Duodenal mucosa (tissue), 2 donors: Measurements from ENCODE around the gene COL4A4.

ENCODE experiments used
- H3K27ac ChIP-seq: one replicate; pipeline ENCODE4 v1.7.0; 2013; ENCODE audit warnings: low read depth, low read length
- H3K27me3 ChIP-seq, 2 donors: one replicate each; pipeline ENCODE4 v1.7.0; 2013; ENCODE audit warnings: low read length in 2 of 2, control low read depth in 1 of 2; ENCODE audit not compliant: insufficient read depth in 2 of 2, control insufficient read depth in 1 of 2
- H3K36me3 ChIP-seq, 2 donors: one replicate each; pipeline ENCODE4 v1.7.0; 2013; ENCODE audit warnings: low read length in 2 of 2, control low read depth in 1 of 2; ENCODE audit not compliant: insufficient read depth in 2 of 2, control insufficient read depth in 1 of 2
- H3K4me1 ChIP-seq, 2 donors: one replicate each; pipeline ENCODE4 v1.7.0; 2013; ENCODE audit warnings: low read length in 2 of 2, control low read depth in 1 of 2; ENCODE audit not compliant: insufficient read depth in 2 of 2, control insufficient read depth in 1 of 2
- H3K4me3 ChIP-seq, 2 donors: one replicate each; pipeline ENCODE4 v1.7.0; 2013; ENCODE audit warnings: low read length in 2 of 2, low read depth in 1 of 2
- H3K9ac ChIP-seq, 2 donors: one replicate each; pipeline ENCODE4 v1.7.0; 2013; ENCODE audit warnings: low read length in 2 of 2, low read depth in 1 of 2
- H3K9me3 ChIP-seq, 2 donors: one replicate each; pipeline ENCODE4 v1.7.0; 2013; ENCODE audit warnings: low read length in 2 of 2, control low read depth in 1 of 2; ENCODE audit not compliant: control insufficient read depth in 1 of 2

Gene COL4A4

GRCh38 chr2:227118353-227118752, 45.7 kb downstream of the COL4A4 start:
- H3K36me3 ChIP-seq = no peaks in the 10 kb centered on the region
- no peak overlapping the region for H3K27ac ChIP-seq
- no peak overlapping the region for H3K4me3 ChIP-seq
- no peaks in the 10 kb centered on the region for H3K4me1 ChIP-seq
- no peaks in the 10 kb centered on the region for H3K9me3 ChIP-seq
- H3K9ac ChIP-seq = no peak overlapping the region
- peaks cover 0 to 11% of the 10 kb centered on the region in 2 donors for H3K27me3 ChIP-seq

GRCh38 chr2:227117852-227118251, 46.2 kb downstream of the COL4A4 start:
- Histone ChIP-seq H3K9ac (no peak overlapping the region), H3K4me3 (no peak overlapping the region), H3K9me3 (no peaks in the 10 kb centered on the region), H3K27ac (no peak overlapping the region), H3K36me3 (no peaks in the 10 kb centered on the region), H3K27me3 (peaks cover 0 to 11% of the 10 kb centered on the region in 2 donors), H3K4me1 (no peaks in the 10 kb centered on the region)

- Histone ChIP-seq H3K9ac (no peak overlapping the region), H3K36me3 (no peaks in the 10 kb centered on the region), H3K27me3 (peaks cover 0 to 11% of the 10 kb centered on the region in 2 donors)
Measured at GRCh38 chr2:227117027-227117426, 47.0 kb downstream of the COL4A4 start.

GRCh38 chr2:227115761-227116160, 48.2 kb downstream of the COL4A4 start:
- peaks cover 0 to 11% of the 10 kb centered on the region in 2 donors for H3K27me3 ChIP-seq
- no peaks in the 10 kb centered on the region for H3K9me3 ChIP-seq
- H3K36me3 ChIP-seq = no peaks in the 10 kb centered on the region
- no peaks in the 10 kb centered on the region for H3K4me1 ChIP-seq
- no peak overlapping the region for H3K9ac ChIP-seq
- no peak overlapping the region for H3K4me3 ChIP-seq
- no peak overlapping the region for H3K27ac ChIP-seq

More at GRCh38 chr2:227117027-227117426, 47.0 kb downstream of the COL4A4 start:
- Histone ChIP-seq H3K4me3 (no peak overlapping the region), H3K27ac (no peak overlapping the region), H3K4me1 (no peaks in the 10 kb centered on the region), H3K9me3 (no peaks in the 10 kb centered on the region)

GRCh38 chr2:227106845-227107759, 56.9 kb downstream of the COL4A4 start:
- no peaks in the 10 kb centered on the region for H3K27me3 ChIP-seq
- no peaks in the 10 kb centered on the region for H3K36me3 ChIP-seq
- no peaks in the 10 kb centered on the region for H3K9me3 ChIP-seq
- H3K4me1 ChIP-seq = no peaks in the 10 kb centered on the region
- no peak overlapping the region for H3K9ac ChIP-seq
- no peak overlapping the region for H3K4me3 ChIP-seq
- no peak overlapping the region for H3K27ac ChIP-seq

- Histone ChIP-seq H3K27me3 (no peaks in the 10 kb centered on the region), H3K9ac (no peak overlapping the region), H3K4me1 (no peaks in the 10 kb centered on the region), H3K4me3 (no peak overlapping the region), H3K27ac (no peak overlapping the region), H3K36me3 (no peaks in the 10 kb centered on the region), H3K9me3 (no peaks in the 10 kb centered on the region)
Measured at GRCh38 chr2:227103583-227103982, 60.4 kb downstream of the COL4A4 start.

- Histone ChIP-seq H3K36me3 (no peaks in the 10 kb centered on the region), H3K27ac (no peak overlapping the region), H3K9ac (no peak overlapping the region), H3K9me3 (no peaks in the 10 kb centered on the region), H3K4me1 (no peaks in the 10 kb centered on the region), H3K4me3 (no peak overlapping the region), H3K27me3 (no peaks in the 10 kb centered on the region)
Measured at GRCh38 chr2:227099340-227099739, 64.7 kb downstream of the COL4A4 start.

GRCh38 chr2:227098162-227098515, 65.9 kb downstream of the COL4A4 start:
- Histone ChIP-seq H3K9me3 (no peaks in the 10 kb centered on the region), H3K4me1 (no peaks in the 10 kb centered on the region), H3K27ac (no peak overlapping the region), H3K27me3 (no peaks in the 10 kb centered on the region), H3K4me3 (no peak overlapping the region), H3K36me3 (no peaks in the 10 kb centered on the region), H3K9ac (no peak overlapping the region)

- Histone ChIP-seq H3K9ac (no peak overlapping the region), H3K9me3 (no peaks in the 10 kb centered on the region), H3K27ac (no peak overlapping the region), H3K27me3 (no peaks in the 10 kb centered on the region), H3K36me3 (no peaks in the 10 kb centered on the region), H3K4me1 (no peaks in the 10 kb centered on the region), H3K4me3 (no peak overlapping the region)
Measured at GRCh38 chr2:227097495-227098161, 66.4 kb downstream of the COL4A4 start.

GRCh38 chr2:227095346-227095745, 68.7 kb downstream of the COL4A4 start:
- Histone ChIP-seq H3K9ac (no peak overlapping the region), H3K9me3 (no peaks in the 10 kb centered on the region), H3K4me3 (no peak overlapping the region), H3K36me3 (no peaks in the 10 kb centered on the region), H3K27me3 (no peaks in the 10 kb centered on the region), H3K4me1 (no peaks in the 10 kb centered on the region), H3K27ac (no peak overlapping the region)
